T-helper 2 cell (primary cell): ENCODE measurements around the gene UBQLN3.

Experiments used
- DNase-seq, 5 experiments: peaks; one replicate each; pipeline versions ENCODE4 v3.0.0 to v3.0.0-alpha.2; 2012 to 2022

The UBQLN3 gene

DNA sequence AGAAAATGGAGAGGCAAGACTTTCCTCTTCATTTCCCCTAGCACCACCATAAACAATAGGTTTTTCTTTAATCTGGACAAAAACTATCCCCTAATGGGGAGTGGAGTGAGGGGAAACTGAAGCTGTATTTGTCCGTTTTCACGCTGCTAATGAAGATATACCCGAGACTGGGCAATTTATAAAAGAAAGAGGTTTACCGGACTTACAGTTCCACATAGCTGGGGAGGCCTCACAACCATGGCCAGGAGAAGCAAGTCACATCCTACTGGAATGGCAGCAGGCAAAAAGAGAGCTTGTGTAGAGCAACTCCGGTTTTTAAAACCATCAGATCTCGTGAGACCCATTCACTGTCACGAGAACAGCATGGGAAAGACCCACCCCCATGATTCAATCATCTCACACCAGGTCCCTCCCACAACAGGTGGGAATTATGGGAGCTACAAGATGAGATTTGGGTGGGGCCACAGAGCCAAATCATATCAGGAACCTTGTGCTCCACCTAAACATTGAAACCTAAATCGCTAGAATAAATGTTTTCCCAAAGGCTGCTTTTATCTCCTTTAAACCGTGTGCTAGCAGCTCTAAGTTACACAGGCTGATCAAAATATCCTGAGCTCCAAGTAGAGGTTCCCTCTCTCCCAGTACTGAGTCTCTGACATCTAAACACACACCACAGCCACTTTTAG lies 4.3 kb downstream of the UBQLN3 start:
- DNase-seq, result no peak

DNA sequence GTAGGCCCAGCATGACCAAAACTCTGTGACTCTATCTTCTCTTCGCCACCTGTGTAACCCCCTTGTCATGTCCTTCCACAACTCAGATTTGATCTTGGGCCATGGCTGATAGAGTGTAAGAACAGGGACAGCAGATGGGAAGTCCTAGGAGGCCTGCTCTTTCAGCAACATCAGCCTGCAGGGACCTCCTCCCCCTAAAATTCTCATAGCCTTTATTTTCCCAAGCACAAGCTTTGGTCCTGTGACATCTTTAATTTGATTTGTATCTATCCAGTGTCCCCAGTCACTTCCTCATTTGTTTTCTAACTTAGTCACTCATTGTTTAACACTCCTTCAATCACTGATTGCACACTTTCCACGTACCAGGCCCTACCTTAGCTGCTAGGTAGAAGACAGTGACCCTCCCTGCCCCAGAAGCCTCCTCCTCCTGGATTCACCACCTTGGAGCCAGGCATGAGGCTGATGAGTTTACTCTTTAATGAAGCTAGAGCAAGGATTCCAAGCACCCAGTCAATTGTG lies 5.3 kb downstream of the UBQLN3 start:
- DNase-seq, result no peak

DNA sequence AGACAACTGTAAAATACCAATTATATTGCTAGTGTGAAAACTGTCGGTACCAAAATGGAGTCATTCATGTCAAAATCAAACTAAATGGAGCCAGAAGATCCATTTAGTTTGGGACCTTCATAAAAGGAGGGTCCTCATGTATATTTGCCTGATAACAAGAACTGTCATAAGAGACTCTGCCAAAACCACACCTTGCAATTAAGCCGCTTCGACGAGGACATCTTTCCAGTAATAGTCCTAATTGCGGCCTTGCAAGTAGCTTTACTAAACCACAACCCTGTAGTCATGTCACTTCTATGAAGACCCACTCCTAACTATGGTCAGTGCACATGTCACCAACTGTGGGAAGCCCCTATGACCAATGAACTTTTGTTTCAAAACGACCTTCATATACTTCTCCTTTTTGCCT lies 9.4 kb downstream of the UBQLN3 start:
- no peak for DNase-seq

DNA sequence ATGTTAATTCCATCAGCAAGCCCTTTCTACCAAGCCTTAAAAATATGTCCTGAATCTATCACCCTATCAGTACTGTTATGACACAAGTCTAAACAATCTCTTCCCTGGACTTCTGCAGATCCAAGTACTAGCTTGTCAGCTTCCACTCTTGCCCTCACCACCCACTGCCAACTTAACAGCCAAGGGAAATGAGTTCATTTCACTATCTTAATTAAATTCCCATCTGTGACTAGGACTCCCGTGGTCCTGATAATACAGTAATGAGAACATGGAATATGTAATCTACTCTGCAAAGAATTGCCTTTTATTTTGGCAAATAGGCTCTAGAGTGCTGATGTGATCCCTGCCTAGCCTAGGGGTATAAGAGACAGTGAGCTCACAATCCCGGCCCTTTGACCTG lies 10.1 kb downstream of the UBQLN3 start:
- no peak for DNase-seq

DNA sequence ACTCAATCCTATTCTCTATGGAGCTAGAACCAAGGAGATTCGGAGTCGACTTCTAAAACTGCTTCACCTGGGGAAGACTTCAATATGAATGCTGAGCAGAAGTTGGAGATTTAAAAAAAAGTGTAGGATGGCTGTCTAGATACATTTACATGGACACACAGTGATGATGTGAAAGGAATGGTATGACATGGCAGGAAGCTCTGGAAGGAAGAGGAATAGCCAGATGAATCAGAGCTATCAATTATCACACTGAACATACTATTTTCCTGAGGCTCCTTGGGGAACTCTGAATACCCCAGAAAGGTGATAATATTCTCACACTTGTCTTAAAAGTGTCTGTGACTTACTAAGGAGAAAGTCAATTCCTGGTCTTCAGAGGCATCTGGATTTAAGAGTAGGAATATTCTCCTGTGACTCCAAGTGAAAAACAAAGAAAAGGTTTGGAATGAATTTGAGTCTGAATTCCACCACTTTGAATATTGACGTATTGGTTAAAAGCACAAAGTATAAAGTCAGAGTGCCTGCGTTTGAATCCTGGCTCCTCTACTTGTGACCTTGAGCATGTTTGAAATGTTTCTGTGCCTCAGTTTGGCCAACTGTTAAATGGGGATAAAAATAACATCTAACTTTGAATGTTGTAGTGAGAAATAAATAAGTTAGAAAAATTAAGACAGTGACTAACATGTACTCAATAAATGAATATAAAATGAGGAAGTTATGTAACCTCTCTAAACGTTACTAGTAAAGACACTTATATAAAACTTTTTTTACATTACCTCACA lies 20.0 kb downstream of the UBQLN3 start:
- no peak for DNase-seq

DNA sequence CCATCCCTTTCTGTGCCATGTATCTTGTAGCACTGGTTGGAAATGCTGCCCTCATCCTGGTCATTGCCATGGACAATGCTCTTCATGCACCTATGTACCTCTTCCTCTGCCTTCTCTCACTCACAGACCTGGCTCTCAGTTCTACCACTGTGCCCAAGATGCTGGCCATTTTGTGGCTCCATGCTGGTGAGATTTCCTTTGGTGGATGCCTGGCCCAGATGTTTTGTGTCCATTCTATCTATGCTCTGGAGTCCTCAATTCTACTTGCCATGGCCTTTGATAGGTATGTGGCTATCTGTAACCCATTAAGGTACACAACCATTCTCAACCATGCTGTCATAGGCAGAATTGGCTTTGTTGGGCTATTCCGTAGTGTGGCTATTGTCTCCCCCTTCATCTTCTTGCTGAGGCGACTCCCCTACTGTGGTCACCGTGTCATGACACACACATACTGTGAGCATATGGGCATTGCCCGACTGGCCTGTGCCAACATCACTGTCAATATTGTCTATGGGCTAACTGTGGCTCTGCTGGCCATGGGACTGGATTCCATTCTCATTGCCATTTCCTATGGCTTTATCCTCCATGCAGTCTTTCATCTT lies 20.9 kb downstream of the UBQLN3 start:
- DNase-seq, result no peak

DNA sequence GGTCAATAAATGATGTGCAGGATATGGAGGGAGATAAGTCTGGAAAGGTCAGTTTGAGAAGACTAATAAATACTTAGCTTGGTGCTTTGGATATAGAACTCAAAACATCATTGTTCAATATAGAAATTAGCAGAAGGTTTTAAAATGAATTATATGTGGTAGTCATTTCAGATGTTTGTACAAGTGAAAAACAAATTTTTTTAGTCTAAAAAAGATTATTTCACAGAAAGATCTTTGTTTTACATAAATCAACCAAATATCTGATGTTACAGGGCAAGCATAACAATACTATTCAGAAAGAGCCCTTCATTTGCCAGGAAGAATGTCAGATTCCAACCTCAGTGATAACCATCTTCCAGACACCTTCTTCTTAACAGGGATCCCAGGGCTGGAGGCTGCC lies 21.4 kb downstream of the UBQLN3 start, which contains the start of gene OR52D1:
OR52D1 (plus strand) TSS at position 301 of the 400 bp plus-strand sequence; CDS start at position 323, 22 bp downstream.
- DNase-seq, result no peak

DNA sequence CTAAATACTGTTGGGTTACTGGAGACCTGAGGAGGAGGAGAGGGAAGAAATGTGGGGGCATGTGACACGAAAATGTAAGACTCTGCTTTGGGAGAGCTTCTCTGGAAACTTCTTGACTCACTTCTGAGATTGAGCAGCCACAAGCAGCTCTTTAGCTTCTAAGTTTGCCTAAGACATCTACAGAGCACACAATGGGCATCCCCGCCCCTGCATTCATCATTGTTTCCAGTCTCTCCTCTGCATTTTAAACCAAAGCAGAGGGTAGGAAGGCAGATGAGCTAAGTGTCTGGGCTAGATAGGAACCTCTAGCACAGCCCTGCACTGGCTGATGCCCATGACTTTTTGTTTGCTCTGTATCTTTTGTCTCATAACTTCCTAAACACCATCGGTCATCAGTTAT lies 23.3 kb downstream of the UBQLN3 start:
- DNase-seq, result no peak

DNA sequence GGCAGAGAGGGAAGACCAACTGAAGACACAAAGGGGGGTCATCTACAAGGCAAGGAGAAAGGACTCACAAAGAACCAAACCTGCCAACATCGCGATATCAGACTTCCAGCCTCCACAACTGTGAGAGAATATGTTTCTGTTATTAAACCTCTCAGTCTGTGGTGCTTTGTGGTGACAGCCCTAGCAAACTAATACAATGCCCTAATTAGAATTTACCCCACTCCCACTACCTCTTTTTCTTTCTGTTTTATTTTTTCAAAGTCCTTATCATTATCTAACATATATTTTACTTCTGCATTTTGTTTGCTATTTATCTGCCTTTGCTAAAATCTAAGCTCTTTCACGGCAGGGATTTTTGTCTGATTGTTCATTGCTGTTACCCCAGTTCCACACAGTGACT lies 23.8 kb downstream of the UBQLN3 start:
- DNase-seq, result no peak

DNA sequence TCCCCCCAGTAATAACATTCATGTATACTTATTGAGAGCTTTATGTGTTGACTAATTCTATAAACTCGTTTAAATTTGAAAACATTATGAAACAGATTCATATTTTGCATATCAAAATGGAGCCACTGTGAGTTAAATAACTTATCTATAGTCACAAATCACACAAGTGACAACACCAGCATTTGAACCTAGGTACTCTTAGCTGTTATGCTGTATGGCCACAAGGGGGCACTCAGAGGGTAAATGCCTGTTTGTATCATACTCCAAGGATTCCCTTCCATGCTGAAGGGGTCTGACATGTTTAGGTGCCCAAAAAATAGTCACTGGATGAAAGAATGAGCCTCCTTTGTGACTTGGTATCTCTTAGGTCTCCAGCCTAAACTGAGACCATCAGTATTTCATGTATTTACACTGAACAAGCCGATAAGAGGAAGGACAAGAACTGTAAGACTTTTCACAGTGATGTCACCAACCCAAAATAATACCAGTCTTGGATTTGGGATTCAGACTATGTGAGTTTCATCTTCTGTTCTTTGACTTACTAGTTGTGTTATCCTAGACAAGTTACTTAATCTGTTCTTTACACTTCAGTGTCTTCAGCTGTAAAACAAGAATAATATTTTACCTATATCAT lies 33.5 kb downstream of the UBQLN3 start:
- DNase-seq, result peak in 2 of 5 experiments; percentile 5 to 38

DNA sequence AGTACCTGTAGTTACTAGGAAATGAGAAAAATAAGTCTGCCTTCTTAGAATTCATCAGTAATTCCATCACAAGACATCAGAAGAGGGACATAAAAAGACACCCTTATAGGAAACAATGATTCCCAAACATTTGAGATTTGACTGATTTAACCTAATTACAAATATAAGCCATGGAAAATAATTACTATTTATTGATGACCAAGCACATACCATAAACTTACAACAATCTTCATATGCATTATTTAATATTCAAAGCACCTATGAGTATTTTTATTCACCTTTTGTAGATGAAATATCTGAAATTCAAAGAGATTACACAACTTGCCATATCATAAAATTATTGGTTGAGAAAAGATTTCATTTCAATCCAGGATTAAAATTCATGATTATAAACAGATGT lies 35.8 kb downstream of the UBQLN3 start:
- DNase-seq, result no peak

DNA sequence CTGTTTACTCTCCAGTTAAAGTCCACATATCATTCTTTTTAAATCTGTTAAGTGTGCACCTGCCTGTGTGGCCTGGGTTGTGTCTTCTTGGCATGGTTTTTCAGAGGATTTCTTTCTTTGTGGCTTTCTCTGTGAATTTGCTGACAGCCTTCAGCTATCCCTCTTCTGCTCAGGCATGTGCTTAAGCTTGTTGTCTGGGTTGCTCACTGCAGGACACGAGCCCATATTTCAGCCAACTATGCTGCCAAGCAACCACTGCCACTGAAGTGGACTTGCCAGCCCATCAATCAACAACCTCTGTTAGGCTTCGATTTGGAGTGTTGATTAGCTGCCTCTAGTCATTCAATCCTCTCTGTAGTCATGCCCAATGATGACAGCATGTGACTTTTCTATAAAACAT lies 42.2 kb downstream of the UBQLN3 start:
- no peak for DNase-seq

DNA sequence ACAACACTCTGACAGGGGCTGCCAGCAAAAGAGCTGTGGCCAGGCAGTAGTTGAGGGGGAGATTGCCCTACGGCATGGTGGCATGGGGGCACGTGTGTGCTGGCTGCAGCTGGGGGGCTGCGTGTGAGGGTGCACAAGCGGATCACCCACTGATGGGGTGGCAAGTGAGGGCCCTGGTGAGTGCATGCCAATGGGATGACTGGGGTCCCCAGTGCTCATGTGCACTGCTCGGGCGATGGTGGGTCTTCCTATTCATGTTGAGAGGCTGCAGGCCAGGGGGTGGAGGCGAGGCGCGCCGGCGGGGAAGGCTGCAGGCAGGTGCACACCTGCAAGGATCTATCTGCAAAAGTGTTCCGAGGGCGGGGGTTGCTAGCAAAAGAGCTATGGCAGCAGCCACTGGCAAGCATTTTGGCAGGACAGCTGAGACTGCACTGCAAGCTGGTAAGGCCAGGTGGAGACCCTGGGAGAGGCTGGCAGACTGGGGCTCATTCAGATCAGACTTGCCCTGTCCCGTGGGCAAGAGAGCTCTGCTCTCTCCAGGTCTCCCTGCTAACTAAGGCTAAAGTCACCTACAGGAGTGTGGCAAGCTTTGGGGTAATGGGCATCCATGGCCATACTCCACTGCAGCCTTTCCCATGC lies 48.7 kb downstream of the UBQLN3 start:
- DNase-seq, result no peak
